AG09309 (cell line): Measurements from ENCODE around the gene ACKR2.

Experiments used
- DNase-seq: peaks from one replicate; pipeline ENCODE4 v3.0.0-alpha.2; 2010; ENCODE audit warnings: low read depth
- H3K4me3 ChIP-seq: 2 replicates; pipeline ENCODE4 v1.5.1; 2011; ENCODE audit warnings: mild to moderate bottlenecking, low read depth, low read length, moderate library complexity; ENCODE audit not compliant: control insufficient read depth
- TF ChIP-seq, protein P1 (sequence below): IDR thresholded peaks from 2 replicates; pipeline ENCODE4 v1.5.1; 2011; ENCODE audit warnings: mild to moderate bottlenecking, low read depth, low read length, inconsistent platforms; ENCODE audit not compliant: insufficient read depth, control insufficient read depth; ENCODE audit errors: missing control alignments

Gene ACKR2

DNA sequence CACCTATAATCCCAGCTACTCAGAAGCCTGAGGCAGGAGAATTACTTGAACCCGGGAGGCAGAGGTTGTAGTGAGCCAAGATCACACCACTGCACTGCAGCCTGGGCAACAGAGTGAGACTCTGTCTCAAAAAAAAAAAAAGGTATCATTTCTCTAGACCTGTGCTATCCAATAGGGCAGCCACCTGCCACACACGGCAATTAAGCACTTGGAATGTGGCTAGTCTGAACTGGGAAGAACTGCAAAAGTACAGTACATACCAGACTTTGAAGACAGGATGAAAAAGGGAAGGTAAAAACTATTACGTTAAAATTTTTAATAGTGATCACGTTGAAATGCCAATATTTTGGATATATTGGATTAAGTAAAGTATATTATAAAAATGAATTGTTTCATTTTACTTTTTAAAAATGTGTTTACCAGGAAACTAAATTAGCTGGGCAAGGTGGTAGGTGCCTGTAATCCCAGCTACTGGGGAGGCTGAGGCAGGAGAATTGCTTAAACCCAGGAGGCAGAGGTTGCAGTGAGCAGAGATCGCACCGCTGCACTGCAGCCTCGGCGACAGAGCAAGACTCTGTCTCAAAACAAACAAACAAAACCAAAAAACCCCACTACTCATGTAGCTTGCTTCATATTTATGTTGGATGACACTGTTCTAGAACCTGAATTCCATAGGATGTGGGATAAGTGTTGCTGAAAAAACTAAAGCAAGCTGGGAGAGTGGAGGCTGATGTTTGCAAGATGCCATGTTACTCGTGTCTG lies 64.2 kb downstream of the ACKR2 start:
- DNase-seq: no peak
- TF ChIP-seq, protein P1, sequence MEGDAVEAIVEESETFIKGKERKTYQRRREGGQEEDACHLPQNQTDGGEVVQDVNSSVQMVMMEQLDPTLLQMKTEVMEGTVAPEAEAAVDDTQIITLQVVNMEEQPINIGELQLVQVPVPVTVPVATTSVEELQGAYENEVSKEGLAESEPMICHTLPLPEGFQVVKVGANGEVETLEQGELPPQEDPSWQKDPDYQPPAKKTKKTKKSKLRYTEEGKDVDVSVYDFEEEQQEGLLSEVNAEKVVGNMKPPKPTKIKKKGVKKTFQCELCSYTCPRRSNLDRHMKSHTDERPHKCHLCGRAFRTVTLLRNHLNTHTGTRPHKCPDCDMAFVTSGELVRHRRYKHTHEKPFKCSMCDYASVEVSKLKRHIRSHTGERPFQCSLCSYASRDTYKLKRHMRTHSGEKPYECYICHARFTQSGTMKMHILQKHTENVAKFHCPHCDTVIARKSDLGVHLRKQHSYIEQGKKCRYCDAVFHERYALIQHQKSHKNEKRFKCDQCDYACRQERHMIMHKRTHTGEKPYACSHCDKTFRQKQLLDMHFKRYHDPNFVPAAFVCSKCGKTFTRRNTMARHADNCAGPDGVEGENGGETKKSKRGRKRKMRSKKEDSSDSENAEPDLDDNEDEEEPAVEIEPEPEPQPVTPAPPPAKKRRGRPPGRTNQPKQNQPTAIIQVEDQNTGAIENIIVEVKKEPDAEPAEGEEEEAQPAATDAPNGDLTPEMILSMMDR: no peak
- H3K4me3 ChIP-seq: no peak overlapping the region

- no peak overlapping the region for H3K4me3 ChIP-seq
- TF ChIP-seq, protein P1: no peak
- no peak for DNase-seq
Observed at GRCh38 chr3:42874749-42875148, 65.5 kb downstream of the ACKR2 start.

GRCh38 chr3:42875325-42876151 lies 66.3 kb downstream of the ACKR2 start, which contains the start of gene CYP8B1:
Gene CYP8B1 (minus strand): TSS chr3:42875879. CDS start chr3:42875816, 63 bp downstream.
- TF ChIP-seq, protein P1: no peak
- no peak within 1 kb of the TSS for H3K4me3 ChIP-seq
- no peak for DNase-seq

DNA sequence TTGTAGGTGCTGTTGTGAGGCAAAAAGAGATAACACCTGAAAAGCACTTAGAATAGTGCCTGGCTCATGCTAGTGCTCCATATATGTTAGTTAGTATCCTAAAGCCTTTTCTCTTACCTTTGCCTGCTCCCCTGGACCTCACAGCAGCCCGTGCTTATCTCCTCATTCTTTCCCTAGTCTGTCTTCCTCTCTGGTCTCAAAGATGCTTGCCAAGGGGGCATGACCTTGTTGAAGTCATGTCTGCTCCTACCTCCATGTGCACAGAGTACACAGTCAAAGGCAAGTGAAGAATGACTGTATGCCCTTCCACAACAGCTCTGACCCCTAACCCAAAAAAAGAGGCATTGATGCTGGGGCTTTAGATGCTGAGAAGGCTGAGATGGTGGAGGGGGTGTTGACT lies 67.2 kb downstream of the ACKR2 start:
- H3K4me3 ChIP-seq: no peak overlapping the region
- TF ChIP-seq, protein P1: no peak
- DNase-seq: no peak

DNA sequence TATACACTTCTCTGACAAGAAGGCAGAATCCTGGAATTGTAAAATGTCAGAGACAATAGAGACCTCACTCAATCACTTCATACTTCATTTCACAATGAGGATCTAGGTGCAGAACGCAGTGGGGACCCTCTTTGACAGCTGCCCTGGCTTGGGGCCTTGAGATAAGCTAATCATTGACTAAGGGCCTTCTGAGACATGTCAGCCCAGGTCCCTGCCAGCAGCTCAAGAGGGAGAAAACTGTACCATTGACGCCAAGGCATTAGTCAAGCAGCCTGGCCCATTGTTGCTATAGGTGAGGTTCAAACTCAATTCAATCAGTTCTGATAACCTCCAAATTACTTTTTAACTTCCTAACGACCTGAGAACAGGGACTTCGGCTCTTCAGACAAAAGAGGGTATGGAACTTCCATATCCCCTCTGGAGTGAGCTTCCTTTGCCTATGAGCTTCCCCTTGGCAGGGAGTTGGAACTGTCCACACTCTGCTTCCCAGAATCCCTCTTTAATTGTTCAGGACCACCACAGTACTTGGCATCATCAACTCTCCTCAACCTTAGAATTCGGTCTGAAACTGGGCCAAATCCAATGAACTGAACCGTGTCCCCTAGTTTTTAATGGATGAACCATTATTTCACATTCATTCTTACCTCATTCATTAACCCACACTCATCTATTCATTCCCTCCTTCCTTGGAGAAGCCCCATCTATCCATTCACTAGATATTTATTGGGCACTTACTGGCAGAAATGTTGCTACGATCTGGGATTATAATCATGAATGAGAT lies 67.9 kb downstream of the ACKR2 start:
- DNase-seq: no peak
- TF ChIP-seq, protein P1: no peak
- no peak overlapping the region for H3K4me3 ChIP-seq

DNA sequence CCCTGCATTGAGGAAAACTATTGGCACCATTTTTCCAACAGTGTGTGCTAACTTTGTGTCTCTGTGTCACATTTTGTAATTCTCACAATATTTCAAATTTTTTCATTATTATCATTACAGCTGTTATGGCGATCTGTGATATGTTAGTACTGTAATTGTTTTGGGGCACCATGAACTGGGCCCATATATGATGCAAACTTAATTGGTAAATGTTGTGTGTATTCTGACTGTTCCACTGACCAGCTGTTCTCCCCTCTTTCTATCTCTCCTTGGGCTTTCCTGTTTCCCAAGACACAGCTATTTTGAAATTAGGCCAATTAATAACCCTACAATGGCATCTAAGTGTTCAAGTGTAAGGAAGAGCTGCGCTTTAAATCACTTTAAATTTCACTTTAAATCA lies 68.6 kb downstream of the ACKR2 start:
- no peak for DNase-seq
- H3K4me3 ChIP-seq: no peak overlapping the region
- TF ChIP-seq, protein P1: no peak
